ENCODE measurements around the gene ZSCAN10. TPM values are rescaled to one million over a fixed set of nuclear protein-coding genes. Genes with fewer than 3 reads are reported as not detected.
"Not testable (repeated sequence)": the region's sequence is repeated elsewhere in the genome, so short reads cannot be mapped to it uniquely, and the experiment has no call there.

ZSCAN10 gene
- total RNA-seq, 2 experiments from 2014 or later: not detected

DNA sequence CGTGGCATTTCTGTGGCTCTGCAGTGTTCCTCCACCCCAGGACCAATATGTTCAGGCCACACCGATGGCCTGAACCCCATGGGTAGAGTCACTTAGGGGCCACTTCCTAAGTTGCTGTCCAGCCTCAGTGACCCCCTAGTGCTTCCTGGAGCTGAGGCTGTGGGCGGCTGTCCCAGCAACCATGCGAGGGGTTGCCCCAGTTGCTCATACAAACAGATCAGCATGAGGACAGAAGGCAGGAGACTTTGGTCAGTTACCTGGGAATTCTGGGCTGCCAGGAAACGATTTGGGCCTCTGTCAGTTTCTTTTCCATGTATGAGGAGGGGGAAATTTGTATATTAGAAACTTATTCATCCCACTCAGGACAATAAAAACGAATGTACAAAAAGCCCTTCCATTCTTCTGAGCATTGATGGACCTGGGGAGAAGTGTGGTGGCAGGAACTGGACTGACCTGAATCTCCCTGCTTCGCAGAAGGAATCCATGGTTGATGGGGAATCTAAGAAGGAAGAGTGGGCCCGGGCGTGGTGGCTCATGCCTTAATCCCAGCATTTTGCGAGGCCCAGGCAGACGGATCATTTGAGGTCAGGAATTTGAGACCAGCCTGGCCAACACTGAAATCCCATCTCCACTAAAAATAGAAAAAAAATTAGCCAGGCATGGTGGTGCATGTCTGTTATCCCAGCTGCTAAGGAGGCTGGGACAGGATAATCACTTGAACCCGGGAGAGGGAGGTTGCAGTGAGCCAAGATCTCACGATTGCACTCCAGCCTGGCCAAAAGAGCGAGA is 38.6 kb downstream of the ZSCAN10 start:
- CTCF ChIA-PET: interaction anchor here (0.9 to 5.4 kb wide), 14 partner anchors 9 to 105 kb away, joined by 3 to 72 read pairs (median 10); partner anchors contain the start of gene ZSCAN10
- POLR2A ChIA-PET: interaction anchor here (0.6 to 1.5 kb wide), 2 partner anchors 68 to 1584 kb away, joined by 8 to 9 read pairs; no protein-coding TSS in a partner anchor

DNA sequence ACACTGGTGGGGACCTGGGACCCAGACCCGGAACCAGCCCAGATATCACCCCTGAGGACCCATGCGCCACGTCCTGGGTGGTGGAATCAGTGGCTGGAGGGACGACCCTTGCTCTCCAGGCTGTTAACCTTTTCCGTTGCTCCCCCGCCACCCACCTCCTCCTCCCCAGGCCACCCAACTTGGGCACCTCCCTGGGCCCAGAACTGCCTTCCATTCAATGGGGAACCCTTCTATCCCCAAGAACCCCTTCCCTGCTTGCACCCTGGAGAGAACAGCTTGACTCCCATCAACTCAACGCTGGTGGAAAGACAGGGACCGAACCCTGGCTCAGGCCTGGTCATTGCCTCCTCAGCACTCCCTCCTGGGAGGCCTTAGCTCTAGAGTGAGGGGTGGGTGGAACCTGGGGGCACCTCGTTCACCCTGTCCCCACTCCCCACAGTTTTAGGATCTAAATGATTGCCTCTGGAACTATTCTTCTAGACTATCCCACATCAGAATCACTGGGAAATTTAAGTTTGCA is 39.3 kb downstream of the ZSCAN10 start:
- POLR2A ChIA-PET: interaction anchor here (0.7 to 1.5 kb wide), 2 partner anchors 15 to 69 kb away, joined by 3 to 9 read pairs; no protein-coding TSS in a partner anchor

DNA sequence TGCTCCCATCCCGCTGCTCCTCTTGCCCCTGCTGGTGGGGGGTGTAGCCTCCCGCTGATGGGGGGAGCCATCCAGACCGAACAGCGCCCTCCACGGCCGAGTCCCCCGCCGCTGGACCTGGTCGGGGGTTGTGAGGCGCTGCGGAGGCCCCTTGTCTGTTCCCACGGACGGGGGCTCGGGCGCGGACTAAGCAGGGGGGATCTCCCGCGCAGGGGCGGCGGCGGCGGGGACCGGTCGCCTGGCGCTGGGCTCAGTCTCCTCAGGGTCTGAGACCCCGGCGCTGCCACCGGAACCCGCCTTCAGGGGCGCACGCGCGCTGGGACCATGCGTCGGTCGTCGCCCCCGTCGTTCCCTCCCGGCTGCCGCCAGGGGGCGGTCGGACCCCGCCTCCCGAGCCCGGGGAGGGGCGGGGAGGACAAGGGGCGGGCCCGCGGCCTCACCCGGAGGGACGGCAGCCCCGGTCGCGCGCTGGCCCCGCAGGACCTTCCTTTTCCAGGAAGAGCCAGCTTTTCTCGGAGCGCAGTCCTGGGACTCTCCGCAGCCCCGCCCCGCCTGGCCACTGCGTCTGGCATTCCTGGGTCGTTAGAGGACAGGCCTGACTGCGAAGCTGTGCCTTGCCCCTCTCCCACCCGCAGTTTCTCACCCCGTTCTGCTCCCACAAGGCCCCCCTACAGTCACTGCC is 39.9 kb downstream of the ZSCAN10 start:
- ChIA-PET CTCF (interaction anchor here (0.6 to 5.4 kb wide), 34 partner anchors 8 to 154 kb away, joined by 3 to 72 read pairs (median 5); partner anchors contain the start of genes HCFC1R1, THOC6 and ZSCAN10), POLR2A (interaction anchor here (0.5 to 1.5 kb wide), 7 partner anchors 11 to 75 kb away, joined by 3 to 9 read pairs (median 5); partner anchors contain the start of genes MMP25 and ZNF213)

More for the DNA sequence above, 39.3 kb downstream of the ZSCAN10 start:
- CTCF ChIA-PET: interaction anchor here (0.6 to 5.4 kb wide), 21 partner anchors 10 to 111 kb away, joined by 3 to 72 read pairs (median 7); partner anchors contain the start of gene ZSCAN10

DNA sequence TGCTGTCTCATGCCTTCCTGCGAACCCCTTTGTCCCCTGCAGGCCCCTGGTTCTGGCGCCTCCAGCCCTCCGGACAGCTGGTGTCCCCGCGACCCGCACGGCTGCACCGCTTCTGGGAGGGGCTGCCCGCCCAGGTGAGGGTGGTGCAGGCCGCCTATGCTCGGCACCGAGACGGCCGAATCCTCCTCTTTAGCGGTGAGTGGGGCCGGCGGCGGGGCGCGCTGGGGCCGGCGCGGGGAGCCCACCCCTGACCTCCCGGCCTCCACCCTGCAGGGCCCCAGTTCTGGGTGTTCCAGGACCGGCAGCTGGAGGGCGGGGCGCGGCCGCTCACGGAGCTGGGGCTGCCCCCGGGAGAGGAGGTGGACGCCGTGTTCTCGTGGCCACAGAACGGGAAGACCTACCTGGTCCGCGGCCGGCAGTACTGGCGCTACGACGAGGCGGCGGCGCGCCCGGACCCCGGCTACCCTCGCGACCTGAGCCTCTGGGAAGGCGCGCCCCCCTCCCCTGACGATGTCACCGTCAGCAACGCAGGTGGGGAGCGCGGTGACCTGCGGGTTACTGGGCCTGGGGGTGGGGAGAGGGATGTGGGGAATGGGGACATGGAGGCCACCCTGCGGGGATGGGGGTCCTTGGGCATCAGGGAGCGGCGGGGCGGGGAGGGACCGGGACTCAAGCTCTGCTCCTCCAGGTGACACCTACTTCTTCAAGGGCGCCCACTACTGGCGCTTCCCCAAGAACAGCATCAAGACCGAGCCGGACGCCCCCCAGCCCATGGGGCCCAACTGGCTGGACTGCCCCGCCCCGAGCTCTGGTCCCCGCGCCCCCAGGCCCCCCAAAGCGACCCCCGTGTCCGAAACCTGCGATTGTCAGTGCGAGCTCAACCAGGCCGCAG is 40.7 kb downstream of the ZSCAN10 start:
- ChIA-PET CTCF (interaction anchor here (0.8 to 5.4 kb wide), 27 partner anchors 9 to 155 kb away, joined by 3 to 72 read pairs (median 5); partner anchors contain the start of genes HCFC1R1, THOC6 and ZSCAN10), POLR2A (interaction anchor here (0.5 to 1.5 kb wide), 9 partner anchors 9 to 92 kb away, joined by 3 to 9 read pairs (median 5); partner anchors contain the start of genes MMP25 and ZNF213)

DNA sequence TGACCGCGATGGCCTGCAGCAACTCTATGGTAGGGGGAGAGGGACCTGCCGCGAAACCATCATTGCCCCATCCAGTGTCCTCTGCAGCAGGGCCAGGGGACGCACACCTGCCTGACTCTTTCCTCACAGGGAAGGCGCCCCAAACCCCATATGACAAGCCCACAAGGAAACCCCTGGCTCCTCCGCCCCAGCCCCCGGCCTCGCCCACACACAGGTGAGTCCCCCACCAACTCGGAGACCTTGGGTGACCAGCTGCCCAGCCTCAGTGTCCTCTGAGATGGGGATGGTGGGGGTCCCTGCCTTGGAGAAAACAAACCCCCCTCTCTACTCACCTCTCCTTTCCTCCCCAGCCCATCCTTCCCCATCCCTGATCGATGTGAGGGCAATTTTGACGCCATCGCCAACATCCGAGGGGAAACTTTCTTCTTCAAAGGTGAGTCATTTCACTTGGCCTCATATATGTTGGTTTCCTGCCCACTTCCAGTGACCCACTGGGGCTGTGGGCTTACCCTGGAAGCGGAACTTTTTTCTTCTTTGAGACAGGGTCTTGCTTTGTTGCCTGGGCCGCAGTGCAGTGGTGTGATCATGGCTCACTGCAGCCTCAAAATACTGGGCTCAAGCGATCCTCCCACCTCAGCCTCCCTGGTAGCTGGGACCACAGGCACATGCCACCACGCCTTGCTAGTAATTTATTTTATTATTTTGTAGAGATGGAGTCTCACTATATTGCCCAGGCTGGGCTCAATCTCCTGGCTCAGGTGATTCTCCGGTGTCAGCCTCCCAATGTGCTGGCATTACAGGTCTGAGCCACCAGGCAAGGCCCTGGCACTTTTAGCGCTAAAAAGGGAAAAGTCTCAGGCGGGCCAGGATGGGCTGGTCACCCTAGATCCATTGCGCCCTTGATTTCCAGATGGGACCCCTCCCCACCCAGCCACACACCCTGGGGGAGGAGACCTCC is 41.6 kb downstream of the ZSCAN10 start:
- POLR2A ChIA-PET: interaction anchor here (1.3 to 1.5 kb wide), 3 partner anchors 10 to 77 kb away, joined by 5 to 9 read pairs (median 9); partner anchors contain the start of gene ZNF213
- CTCF ChIA-PET: interaction anchor here (1.0 to 5.4 kb wide), 15 partner anchors 8 to 92 kb away, joined by 3 to 72 read pairs (median 11); partner anchors contain the start of gene ZSCAN10

DNA sequence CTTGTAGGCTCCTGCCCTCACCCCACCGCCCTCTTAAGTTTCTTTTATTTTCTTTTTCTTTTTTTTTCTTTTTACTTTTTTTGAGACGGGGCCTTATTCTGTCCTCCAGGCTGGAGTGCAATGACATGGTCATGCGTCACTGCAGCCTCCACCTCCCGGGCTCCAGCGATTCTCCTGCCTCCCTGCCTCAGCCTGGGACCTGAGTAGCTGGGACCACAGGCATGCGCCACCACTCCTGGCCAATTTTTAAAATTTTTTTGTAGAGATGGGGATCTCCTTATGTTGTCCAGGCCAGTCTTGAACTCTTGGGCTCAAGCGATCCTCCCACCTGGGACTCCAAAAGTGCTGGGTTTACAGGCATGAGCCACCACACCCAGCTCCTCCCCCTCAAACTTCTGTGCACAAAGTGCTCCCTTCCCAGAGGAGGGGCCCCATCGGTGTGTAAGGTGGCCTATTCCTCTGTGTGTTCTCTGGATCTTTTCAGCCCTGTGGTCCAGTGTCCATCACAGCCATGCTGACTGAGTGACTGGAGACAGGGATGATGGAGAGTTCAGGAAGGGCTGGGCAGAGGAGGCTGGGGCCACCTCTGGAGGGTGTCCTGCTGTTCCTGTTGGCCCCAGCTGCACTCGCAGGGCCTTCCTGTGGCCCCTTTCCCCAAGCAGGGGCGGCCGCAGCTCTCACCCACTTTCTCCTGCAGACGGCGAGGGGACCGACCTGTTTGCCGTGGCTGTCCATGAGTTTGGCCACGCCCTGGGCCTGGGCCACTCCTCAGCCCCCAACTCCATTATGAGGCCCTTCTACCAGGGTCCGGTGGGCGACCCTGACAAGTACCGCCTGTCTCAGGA is 42.5 kb downstream of the ZSCAN10 start:
- CTCF ChIA-PET: interaction anchor here (0.6 to 5.4 kb wide), 7 partner anchors 19 to 115 kb away, joined by 3 to 72 read pairs (median 3); no protein-coding TSS in a partner anchor
- POLR2A ChIA-PET: no interaction called here

DNA sequence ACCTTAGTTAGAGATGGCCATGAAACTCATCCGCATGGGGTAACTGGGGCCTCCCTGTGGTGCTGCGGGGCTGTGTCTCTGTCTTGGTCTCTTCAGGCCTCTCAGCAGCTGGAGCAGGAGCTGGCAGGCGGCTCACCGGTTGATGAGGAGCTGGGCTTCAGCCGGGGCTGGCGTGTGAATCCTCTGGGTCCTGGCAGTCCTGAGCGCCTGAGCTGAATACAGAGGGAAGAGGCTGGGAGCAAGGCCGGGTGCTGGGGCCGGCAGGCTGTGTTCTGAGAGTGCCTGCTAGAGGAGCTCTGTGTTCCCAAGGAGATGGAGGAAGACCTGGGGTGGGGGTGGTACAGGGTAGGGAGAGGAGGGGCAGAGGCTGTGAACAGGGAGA is 43.4 kb downstream of the ZSCAN10 start:
- POLR2A ChIA-PET: not testable (repeated sequence)

DNA sequence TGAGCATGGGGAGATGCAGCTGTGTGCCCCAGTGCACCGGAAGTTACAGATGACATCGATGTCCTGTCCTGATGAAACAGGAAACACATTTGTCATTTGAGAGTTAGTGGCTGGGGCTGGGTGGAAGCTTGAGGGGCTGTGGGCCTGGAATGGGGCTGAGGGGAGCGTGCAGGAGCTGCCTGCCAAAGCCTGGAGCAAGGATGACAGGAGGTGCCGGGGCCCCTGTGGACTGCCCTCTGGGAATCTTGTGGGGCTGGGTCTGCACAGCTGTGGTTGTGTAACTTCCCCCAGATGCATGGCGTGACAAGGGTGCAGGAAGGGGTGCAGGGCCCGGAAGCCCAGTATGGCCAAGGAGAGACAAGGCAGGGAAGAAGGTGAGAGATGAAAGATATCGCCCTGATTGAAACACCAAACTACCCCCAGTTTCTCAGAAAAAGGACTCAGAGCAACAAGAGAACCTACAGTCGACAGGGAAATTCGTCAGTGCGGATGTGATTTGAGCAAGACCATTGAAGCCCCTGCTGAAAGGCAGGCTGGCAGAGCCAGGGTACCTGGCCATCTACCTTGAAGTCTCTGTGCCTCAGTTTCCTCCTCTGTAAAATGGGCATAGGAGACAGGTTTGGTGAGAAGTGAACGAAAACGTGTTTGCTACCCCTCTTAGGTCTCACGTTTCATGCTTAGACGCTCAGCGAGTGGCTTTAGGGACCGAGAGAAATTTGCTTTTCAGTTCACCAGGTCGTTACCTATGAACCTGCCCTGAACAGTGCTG is 43.9 kb downstream of the ZSCAN10 start:
- ChIA-PET CTCF (interaction anchor here (0.8 to 5.4 kb wide), 4 partner anchors 23 to 79 kb away, joined by 3 to 72 read pairs (median 4); partner anchors contain the start of gene ZNF213), POLR2A (no interaction called here)

More for the DNA sequence above, 43.4 kb downstream of the ZSCAN10 start:
- CTCF ChIA-PET: interaction anchor here (0.9 to 5.4 kb wide), 6 partner anchors 25 to 116 kb away, joined by 3 to 72 read pairs (median 4); partner anchors contain the start of gene ZNF213

DNA sequence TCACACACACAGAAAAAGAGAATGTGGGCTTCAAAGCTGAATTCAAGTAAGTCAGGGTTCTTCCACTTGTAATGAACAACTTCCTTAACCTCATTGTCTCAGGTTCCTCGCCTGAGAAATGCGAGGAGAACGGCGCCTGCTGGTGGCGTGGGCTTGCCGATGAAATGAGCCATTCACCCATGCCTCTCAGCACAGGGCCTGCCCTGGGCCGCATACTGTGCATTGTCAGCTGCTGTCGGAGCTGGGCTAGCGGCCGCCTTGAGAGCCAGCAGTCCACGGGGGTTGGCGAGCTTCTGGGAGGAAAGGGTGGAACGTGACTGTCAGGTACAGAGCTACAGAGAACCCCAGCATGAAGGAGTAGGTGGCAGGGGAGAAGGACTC is 45.8 kb downstream of the ZSCAN10 start:
- CTCF ChIA-PET, POLR2A ChIA-PET: not testable (repeated sequence)

DNA sequence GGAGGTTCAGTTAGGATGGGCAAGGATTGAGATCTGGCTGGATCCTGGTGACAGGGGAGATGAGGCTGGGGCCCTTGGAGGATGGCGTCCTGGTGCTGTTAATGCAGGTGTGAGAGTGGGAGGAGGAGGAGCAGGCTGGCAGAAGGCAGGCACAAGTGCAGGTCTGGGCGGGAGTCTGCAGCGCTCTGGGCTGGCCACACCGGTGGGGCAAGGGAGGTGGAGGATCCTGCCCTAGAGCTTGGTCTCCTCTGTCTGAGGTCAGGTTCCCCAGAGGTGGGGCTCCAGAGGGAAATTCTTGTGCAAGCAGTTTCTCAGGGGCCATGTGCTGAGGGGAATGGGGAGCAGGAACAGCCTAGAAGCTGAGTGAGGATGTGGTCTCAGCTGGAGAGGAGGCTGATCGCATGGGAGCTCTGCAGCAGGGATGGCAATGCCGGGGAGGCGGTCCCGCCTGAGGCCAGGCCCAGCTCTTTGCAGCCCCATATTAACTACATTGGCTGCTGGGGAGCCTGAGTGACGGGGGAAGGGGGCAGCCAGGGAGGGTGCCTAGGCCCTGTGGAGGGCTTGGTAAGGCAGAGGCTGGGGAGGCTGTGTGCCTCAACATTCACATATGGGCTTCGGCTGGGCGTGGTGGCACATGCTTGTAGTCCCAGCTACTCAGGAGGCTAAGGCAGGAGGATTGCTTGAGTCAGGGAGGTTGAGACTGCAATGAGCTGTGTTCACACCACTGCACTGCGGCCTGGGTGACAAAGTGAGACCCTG is 46.3 kb downstream of the ZSCAN10 start:
- POLR2A ChIA-PET: not testable (repeated sequence)
- CTCF ChIA-PET: interaction anchor here (2.1 kb wide), 1 partner anchor 21 kb away, joined by 8 read pairs; no protein-coding TSS in a partner anchor

DNA sequence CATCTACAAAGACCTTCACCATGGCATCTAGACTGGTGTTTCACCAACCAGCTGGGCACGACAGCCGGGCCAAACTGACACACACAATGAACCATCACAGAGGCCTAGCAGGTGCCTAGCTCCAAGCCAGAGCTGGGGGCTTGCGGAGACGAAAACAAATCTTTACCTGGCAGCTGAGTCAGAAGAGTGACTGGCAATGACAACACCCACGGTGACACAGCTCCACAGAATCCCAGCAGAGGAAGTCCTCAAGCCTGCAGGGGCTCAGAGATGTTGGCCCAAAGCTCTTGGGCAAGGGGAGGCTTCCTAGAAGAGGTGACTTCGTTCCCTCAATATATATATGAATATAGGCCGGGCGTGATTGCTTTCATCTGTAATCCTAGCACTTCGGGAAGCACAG is 47.6 kb downstream of the ZSCAN10 start:
- ChIA-PET CTCF (interaction anchor here (0.7 to 2.1 kb wide), 7 partner anchors 13 to 78 kb away, joined by 3 to 8 read pairs (median 4); no protein-coding TSS in a partner anchor), POLR2A (interaction anchor here (0.5 to 0.9 kb wide), 3 partner anchors 13 to 1994 kb away, joined by 3 to 6 read pairs (median 4); partner anchors contain the start of gene IL32)

DNA sequence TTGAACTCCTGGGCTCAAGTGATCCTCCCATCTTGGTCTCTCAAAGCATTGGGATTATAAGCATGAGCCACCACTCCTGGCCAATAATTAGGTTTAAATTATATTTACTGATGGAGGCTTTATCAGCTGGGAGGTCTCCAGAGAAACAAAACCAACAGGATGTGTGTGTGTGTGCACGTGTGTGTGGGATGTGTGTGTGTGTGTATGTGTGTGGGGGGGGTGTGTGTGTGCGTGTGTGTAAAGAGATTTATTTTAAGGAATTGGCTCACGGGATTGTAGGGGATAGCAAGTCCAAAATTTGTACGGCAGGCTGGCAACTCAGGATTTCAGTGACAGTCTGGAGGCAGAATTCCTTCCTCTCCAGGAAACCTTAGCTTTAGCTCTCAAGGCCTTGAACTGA is 48.1 kb downstream of the ZSCAN10 start:
- ChIA-PET POLR2A (interaction anchor here (0.5 kb wide), 1 partner anchor 1993 kb away, joined by 4 read pairs; no protein-coding TSS in a partner anchor), CTCF (interaction anchor here (0.7 to 3.1 kb wide), 7 partner anchors 7 to 79 kb away, joined by 3 to 13 read pairs (median 4); no protein-coding TSS in a partner anchor)

DNA sequence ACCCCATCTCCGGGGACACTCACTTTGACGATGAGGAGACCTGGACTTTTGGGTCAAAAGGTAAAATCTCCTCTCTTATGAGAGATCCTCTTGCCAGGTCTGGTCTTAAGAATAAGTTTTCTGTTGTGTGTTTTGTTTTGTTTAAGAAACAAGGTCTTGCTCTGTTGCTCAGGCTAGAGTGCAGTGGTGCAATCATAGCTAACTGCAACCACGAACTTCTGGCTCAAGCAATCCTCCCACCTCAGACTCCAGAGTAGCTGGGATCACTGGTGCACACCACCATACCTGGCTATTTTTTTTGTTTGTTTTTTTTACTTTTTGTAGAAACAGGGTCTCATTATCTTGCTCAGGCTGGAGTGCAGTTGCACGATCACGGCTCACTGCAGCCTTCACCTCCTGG is 48.6 kb downstream of the ZSCAN10 start:
- POLR2A ChIA-PET: no interaction called here

DNA sequence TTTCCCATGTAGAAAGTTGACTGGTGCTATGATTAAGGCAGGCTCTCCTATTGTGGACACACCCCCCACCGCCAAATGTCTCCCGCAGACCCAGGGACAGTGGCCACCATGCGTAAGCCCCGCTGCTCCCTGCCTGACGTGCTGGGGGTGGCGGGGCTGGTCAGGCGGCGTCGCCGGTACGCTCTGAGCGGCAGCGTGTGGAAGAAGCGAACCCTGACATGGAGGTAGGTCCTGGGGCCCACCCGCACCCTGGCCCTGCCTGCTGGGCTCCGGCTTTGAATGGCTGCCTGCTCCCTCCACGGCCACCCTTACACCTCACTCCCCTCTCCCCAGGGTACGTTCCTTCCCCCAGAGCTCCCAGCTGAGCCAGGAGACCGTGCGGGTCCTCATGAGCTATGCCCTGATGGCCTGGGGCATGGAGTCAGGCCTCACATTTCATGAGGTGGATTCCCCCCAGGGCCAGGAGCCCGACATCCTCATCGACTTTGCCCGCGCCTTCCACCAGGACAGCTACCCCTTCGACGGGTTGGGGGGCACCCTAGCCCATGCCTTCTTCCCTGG is 49.1 kb downstream of the ZSCAN10 start:
- CTCF ChIA-PET: interaction anchor here (1.0 to 3.8 kb wide), 4 partner anchors 8 to 46 kb away, joined by 4 to 35 read pairs (median 14); no protein-coding TSS in a partner anchor

More for the DNA sequence above, 48.6 kb downstream of the ZSCAN10 start:
- CTCF ChIA-PET: interaction anchor here (3.1 kb wide), 1 partner anchor 8 kb away, joined by 13 read pairs; no protein-coding TSS in a partner anchor

More for the DNA sequence above, 49.1 kb downstream of the ZSCAN10 start:
- POLR2A ChIA-PET: interaction anchor here (0.6 kb wide), 1 partner anchor 45 kb away, joined by 8 read pairs; no protein-coding TSS in a partner anchor

Data from activated CD8-positive, alpha-beta memory T cell treated with anti-CD3 and anti-CD28 coated beads for 36 hours (primary cell).